Iris pigment epithelial cell (primary cell): ENCODE results near the gene FRG2C.
A peak's percentile ranks its signal among the peaks of the same experiment; 100 is the strongest.
"Not testable (repeated sequence)": the region's sequence is repeated elsewhere in the genome, so short reads cannot be mapped to it uniquely, and the experiment has no call there.

Source experiments
- DNase-seq: peaks from one replicate; pipeline ENCODE4 v3.0.0-alpha.2; 2011; ENCODE audit warnings: low read depth

The FRG2C gene

GRCh38 chr3:75664028-75664427, at the start of gene FRG2C:
TSS of gene FRG2C (plus strand) at chr3:75664328. CDS start at chr3:75664380, 52 bp downstream.
- not testable (repeated sequence) for DNase-seq

GRCh38 chr3:75618666-75619305, 45.3 kb upstream of the FRG2C start:
- peak; percentile 25 for DNase-seq

GRCh38 chr3:75619481-75620031, 44.6 kb upstream of the FRG2C start:
- DNase-seq: not testable (repeated sequence)

- not testable (repeated sequence) for DNase-seq
Measured at GRCh38 chr3:75621772-75622171, 42.4 kb upstream of the FRG2C start.

- DNase-seq: not testable (repeated sequence)
Measured at GRCh38 chr3:75623656-75624055, 40.5 kb upstream of the FRG2C start.

- DNase-seq: not testable (repeated sequence)
Measured at GRCh38 chr3:75630887-75631535, 33.1 kb upstream of the FRG2C start.

GRCh38 chr3:75631541-75631940, 32.6 kb upstream of the FRG2C start:
- no peak for DNase-seq

- DNase-seq: not testable (repeated sequence)
Measured at GRCh38 chr3:75638947-75639346, 25.2 kb upstream of the FRG2C start.

GRCh38 chr3:75641107-75641517, 23.0 kb upstream of the FRG2C start:
- peak; percentile 92 for DNase-seq

- peak; percentile 46 for DNase-seq
Measured at GRCh38 chr3:75643031-75643800, 20.9 kb upstream of the FRG2C start.

- not testable (repeated sequence) for DNase-seq
Measured at GRCh38 chr3:75645548-75645947, 18.6 kb upstream of the FRG2C start.

GRCh38 chr3:75650191-75650590, 13.9 kb upstream of the FRG2C start:
- no peak for DNase-seq

GRCh38 chr3:75655101-75655904, 8.8 kb upstream of the FRG2C start:
- not testable (repeated sequence) for DNase-seq

- not testable (repeated sequence) for DNase-seq
Measured at GRCh38 chr3:75655956-75656355, 8.2 kb upstream of the FRG2C start.

- DNase-seq: not testable (repeated sequence)
Measured at GRCh38 chr3:75658411-75659107, 5.6 kb upstream of the FRG2C start.

GRCh38 chr3:75659108-75659433, 5.1 kb upstream of the FRG2C start:
- not testable (repeated sequence) for DNase-seq

GRCh38 chr3:75665626-75666025, 1.5 kb downstream of the FRG2C start:
- DNase-seq: not testable (repeated sequence)

GRCh38 chr3:75667757-75668701, 3.9 kb downstream of the FRG2C start:
- not testable (repeated sequence) for DNase-seq

GRCh38 chr3:75668759-75669347, 4.7 kb downstream of the FRG2C start:
- DNase-seq: not testable (repeated sequence)
